NCI-H1694 (cell line): ENCODE data around the gene ARFIP2.
"Not testable (repeated sequence)": the region's sequence is repeated elsewhere in the genome, so short reads cannot be mapped to it uniquely, and the experiment has no call there.

Experiments used
- DNase-seq: peaks from one replicate; lab custom pipeline; 2025; lab: John Stamatoyannopoulos, UW

ARFIP2 gene

DNA sequence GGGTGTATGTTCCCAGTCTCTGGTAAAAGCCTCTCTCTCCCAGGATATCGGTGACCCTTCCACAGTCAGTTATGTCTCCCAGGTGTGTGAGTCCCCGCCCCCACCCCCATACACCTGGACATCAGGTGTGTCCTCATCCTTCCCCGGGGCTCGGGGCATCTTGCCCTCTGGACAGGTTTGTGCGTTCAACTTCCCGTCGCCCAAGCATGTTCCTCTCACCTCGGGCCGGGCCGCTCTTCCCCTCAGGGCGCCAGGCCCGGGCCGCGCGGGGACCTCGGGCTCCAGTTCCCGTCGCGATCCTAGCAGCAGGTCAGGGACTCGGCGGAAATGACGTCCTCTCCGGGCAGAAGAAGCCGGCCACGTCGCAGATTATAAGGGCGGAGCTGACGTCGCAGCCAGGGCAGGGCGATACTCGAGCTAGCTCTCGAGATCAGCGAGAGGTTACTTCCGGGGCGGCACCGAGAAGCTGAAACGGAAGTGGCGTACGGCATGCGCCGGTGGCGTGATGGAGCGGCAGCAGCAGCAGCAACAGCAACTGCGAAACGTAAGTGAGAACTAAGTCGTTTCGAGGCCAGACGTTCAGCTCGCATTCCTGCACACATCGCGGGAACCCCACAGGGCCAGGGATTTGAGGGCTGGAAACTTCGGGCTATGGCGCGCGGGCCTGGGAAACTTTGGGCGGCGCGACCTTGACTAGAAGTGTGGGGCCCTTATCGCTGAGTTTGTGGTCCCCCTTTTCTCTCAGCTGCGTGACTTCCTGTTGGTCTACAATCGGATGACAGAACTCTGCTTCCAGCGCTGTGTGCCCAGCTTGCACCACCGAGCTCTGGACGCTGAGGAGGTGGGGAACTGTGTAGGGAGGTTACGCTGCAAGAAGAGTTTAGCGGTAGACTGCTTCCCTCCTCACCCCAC lies at the start of gene ARFIP2, which contains the start of gene TIMM10B:
Gene ARFIP2, minus strand, starts transcription at position 320 of the 912 bp plus-strand sequence. CDS start 910 bp downstream, outside the sequence.
Gene TIMM10B, plus strand, starts transcription at position 490 of the 912 bp plus-strand sequence. Its CDS starts 16 bp downstream, at position 506.
- DNase-seq = peak; percentile 92

DNA sequence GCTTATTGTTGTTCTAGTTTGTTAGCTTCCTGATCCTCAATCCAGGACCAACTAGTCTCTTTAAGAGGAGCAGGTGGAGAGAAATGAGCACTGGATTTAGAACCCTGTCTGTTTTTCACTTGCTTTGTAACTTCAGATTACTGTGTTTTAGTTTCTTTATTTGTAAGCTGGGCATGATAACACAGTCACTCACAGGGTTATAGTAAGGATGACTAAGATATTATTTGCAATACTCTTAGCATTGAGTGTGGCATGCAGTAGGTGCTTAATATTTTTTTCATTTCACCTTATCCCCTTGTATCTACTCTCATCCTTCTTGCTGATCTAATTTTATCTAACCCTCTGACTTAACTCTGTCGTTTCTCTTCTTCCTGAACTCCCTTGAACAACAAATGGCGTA lies 49.7 kb upstream of the ARFIP2 start:
- no peak for DNase-seq

GRCh38 chr11:6529266-6529665 lies 48.1 kb upstream of the ARFIP2 start:
- no peak for DNase-seq

GRCh38 chr11:6526411-6527135 lies 45.4 kb upstream of the ARFIP2 start:
- no peak for DNase-seq

GRCh38 chr11:6523253-6523652 lies 42.1 kb upstream of the ARFIP2 start:
- no peak for DNase-seq

DNA sequence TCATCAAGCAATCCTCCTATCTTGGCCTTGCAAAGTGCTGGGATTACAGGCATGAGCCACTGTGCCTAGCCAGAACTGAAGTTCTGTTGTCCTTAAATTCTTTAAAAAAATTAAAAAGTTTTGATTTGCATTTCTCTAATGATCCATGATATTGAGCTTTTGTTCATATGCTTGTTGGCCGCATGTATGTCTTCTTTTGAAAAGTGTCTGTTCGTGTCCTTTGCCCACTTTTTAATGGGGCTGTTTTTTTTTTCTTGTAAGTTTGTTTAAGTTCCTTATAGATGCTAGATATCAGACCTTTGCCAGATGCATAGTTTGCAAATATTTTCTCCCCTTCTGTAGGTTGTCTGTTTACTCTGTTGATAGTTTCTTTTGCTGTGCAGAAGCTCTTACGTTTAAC lies 40.8 kb upstream of the ARFIP2 start:
- DNase-seq = not testable (repeated sequence)

GRCh38 chr11:6520265-6520664 lies 39.1 kb upstream of the ARFIP2 start:
- DNase-seq = no peak

GRCh38 chr11:6516865-6517264 lies 35.7 kb upstream of the ARFIP2 start:
- no peak for DNase-seq

GRCh38 chr11:6505577-6506240 lies 24.6 kb upstream of the ARFIP2 start:
- DNase-seq = peak; percentile 30

- DNase-seq = no peak
Measured at GRCh38 chr11:6504166-6504565, 23.0 kb upstream of the ARFIP2 start.

DNA sequence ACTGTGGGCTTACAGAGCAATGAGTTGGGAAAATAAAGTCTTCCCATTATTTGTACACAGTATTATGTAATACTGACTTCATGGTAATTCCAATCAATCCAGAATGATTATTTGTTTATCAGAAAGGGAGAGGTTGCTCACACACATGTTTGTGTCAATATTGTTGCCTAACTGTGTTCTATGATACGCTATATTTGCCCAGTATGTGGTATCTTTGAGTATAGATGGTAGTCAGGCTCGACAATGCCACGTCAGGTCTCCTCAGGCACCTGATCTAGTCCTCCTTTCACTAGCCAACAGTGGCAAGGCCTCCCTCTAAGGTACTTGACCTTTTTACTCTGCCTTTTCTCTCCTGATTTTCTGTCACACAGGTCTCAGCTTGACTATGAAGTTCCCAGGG lies 21.3 kb upstream of the ARFIP2 start:
- no peak for DNase-seq

DNA sequence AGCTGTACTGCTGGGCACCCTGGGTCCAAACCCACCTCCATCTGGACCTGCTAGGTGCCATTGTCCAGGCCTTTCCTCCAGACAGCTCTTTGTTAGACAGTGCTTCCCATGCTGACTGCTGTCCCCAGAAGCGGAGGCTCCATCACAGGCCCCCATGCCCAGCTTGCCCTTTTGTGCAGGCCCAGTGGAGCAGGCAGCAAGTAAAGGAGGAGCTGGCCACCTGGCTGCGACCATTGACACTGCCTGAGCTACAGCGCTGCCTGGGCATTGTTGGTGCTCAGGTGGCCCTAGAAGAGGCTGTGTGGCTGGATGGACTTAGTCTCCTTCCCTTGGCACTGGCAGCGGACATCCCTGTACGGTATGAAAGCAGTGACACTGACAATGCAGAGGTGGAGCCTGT lies 17.4 kb upstream of the ARFIP2 start:
- DNase-seq = no peak

DNA sequence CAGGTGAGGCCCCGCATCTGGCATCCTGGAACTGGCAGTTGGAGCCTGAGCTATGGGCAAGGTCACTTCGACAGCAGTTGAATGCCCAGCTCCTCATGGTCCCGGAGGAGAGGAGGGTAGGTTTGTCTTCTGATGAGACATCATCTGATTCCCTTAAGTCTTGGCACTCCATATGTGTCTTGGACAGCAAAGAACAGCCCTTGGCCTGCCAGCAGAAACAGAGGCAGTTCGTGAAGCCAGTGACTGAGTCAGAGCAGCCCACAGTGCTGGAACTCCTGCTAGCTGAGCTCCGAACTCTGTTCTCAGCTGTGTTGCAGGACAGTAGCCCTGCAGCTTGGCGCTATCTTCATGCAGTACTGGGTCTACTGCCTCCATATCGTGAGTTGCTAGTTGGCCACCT lies 17.0 kb upstream of the ARFIP2 start:
- DNase-seq = no peak

GRCh38 chr11:6497069-6497839 lies 16.1 kb upstream of the ARFIP2 start, which contains the start of gene DNHD1:
DNHD1 (plus strand) TSS chr11:6497280; CDS start chr11:6498216, 936 bp downstream.
- no peak for DNase-seq

DNA sequence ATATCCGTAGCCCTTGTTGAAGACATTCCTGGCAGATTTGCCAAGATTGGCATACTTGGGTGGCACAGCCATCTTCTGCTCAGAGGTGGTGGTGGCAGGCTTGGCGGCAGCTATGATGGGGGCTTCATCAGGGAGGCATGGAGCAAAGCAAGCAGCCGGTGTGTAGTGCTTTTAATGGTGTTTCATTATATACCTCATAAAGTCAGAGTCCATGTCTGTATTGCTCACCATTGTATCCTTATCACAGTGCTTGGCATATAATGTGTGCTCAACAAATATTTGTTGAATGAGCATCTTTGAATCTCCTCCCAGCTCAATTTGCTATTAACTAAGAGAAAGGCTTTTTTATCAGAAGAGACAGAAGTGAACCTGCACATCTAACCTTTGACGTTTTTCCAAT lies 8.2 kb upstream of the ARFIP2 start:
- no peak for DNase-seq

DNA sequence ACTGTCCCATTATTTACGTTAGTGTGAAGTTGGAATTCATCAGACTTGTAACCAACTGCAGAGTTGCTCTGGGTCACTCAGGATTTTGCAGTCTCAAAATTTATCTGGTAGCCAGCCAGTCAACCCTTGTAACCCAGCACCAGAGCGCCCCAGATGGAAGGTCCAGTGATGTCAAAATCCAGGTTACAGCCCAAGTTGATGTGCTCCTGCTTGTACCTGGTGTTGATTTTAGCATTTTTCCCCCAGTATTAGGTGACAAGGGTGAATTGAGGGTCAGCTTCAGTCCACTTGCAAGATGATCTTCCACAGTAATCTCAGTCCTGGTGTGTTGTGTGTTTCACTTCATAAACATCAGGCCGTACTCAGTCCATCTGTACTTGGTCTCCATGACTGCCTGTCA lies 7.7 kb upstream of the ARFIP2 start:
- no peak for DNase-seq

DNA sequence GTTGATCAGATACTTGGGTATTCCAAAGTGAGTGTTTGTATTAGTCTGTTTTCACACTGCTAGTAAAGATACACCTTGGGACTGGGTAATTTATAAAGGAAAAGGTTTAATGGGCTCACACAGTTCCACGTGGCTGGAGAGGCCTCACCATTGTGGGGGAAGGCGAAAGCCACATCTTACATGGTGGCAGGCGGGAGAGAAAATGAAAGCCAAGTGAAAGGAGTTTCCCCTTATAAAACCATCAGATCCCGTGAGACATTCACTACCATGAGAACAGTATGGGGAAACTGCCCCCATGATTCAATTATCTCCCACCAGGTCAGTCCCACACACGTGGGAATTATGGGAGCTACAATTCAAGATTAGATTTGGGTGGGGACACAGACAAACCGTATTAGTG lies 7.2 kb upstream of the ARFIP2 start:
- no peak for DNase-seq

- DNase-seq = no peak
Measured at GRCh38 chr11:6486938-6487337, 5.8 kb upstream of the ARFIP2 start.

DNA sequence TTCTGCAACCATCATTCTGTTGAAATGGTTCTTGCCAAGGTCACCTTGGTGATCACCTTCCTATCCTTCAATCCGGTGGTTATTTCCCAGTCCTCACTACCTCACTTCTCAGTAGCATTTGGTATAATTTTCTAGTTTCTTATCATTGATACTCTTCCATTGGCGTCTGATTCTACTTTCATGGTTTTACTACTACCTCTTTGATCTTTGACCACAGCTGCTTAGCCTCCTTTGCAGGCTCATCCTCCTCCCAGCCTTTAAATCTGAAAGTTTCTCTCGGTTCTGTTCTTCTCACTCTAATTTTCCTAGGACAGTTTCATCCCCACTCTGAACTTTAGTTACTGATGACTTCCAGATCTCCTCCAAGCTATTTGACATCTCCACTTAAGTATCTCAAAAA lies 5.1 kb upstream of the ARFIP2 start:
- no peak for DNase-seq

DNA sequence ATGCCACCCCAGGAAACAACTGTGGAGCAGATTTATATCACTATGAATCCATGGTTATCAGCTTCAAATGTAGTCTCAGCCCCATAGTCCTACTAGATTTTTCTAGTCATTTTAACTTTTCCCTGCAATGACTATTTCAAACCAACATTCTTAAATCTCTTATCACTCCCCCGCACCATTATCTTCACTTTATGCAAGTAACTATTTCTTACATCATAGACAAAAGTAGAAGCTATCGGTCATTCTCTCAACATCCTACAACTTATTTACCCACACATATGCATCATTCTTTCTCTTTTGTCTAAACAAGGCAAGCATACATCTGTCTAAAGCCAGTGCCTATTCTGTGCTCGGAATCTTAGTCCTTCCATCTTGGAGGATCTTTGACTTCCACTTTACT lies 4.5 kb upstream of the ARFIP2 start:
- no peak for DNase-seq

DNA sequence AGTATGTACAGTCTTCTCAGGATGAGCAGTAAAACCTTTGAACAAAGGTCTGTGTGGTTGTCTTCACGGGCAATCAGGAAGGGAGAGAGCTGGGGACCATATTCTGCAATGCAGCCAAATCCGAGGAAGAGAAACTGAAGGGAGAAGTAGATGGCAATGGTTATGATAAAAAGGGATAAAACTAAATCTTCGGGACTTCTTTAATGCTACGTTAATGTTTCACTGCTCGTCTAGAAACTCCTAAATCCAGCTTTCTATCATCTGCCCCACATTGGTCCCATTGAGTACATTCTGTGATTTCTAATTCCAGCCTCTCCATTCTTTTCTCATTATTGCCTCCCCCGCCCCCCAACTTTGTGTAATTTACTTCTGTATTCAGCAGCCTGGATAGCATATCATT lies 1.9 kb upstream of the ARFIP2 start:
- DNase-seq = no peak

- no peak for DNase-seq
Measured at GRCh38 chr11:6482441-6482840, 1.3 kb upstream of the ARFIP2 start.
